Dermis blood vessel endothelial cell (primary cell): ENCODE data around the gene PSMG3. TPM values are rescaled to one million over a fixed set of nuclear protein-coding genes. Genes with fewer than 3 reads are reported as not detected.

Source experiments
- DNase-seq: peaks from one replicate; pipeline ENCODE4 v3.0.0; 2010
- total RNA-seq: library from RNA; depleted of rRNA; stranded (reverse); fragments of >200 nt; gene quantifications from 2 replicates; pipeline ENCODE4 v1.2.3, GENCODE V29; 2014

PSMG3 gene, protein sequence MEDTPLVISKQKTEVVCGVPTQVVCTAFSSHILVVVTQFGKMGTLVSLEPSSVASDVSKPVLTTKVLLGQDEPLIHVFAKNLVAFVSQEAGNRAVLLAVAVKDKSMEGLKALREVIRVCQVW
- total RNA-seq = 12.6 and 20.1 TPM in 2 replicates

DNA sequence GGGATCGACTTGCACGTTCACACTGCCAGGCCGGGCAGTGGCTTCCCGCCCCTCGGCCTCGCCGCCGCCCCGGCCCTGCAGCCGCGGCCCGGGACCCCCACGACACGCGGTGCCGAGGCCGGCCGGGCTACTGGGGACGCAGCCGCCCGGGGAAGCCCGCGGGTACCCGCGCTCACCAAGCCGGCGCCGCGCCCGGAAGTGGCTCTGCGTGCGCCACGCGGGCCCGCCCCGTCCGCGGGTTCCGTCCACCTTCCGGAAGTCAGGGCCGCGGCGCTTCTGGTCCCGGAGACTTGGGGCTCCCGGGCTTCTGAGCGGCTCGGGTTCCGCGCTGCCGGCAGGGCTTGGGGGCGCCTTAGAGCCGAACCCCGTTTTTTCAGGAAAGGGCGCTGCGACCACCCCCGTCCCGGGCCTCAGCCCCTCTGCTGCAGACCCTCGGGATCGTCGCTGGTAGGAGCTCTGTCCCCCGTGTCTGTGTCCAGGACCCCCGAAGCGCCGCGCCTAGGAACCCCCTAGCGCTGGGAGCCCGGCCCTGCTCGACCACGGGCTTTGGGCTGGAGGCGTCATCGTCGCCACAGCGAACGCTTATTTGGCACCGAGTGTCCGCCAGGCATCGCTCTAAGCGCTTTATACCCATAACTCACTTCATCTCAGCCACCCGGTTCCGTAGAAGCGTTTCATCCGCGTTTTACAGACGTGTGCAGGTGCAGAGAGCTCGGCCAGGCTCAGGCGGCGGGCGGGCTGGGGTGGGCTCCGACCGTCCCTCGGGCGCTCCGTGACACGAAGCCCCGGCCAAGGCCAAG is at the start of gene PSMG3:
Gene PSMG3 (minus strand): TSS at position 200 of the 800 bp plus-strand sequence. CDS start 693 bp downstream, outside the sequence.
- peak; percentile 90 for DNase-seq

DNA sequence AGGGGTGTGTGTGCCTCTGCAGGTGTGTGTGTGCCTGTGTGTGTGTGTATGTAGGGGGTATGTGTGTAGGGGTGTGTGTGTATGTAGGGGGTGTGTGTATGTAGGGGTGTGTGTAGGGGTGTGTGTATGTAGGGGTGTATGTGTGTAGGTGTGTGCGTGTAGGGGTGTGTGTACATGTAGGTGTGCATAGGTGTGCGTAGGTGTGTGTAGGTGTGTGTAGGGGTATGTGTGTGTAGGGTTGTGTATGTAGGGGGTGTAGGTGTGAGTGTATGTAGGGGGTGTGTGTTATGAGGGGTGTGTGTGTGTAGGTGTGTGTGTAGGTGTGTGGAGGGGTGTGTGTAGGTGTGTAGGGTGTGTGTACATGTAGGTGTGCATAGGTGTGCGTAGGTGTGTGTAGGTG is 48.6 kb upstream of the PSMG3 start:
- DNase-seq = no peak

DNA sequence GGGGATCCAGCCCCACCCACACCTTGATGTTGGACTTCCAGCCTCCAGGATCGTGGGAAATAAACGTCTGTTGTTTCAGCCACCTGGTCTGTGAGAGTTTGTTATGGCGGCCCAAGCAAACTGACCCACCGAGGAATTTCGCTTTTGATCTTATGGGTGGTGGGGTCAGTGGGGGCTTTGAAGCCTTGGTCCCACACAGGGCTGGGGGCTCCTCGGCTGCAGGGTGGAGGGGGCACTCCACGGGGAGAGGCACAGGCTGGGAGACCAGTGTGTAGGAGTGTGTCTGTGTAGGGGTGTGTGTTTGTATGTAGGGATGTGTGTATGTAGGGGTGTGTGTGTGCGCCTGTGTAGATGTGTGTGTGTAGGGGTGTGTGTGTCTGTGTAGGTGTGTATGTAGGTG is 48.1 kb upstream of the PSMG3 start:
- DNase-seq = no peak

DNA sequence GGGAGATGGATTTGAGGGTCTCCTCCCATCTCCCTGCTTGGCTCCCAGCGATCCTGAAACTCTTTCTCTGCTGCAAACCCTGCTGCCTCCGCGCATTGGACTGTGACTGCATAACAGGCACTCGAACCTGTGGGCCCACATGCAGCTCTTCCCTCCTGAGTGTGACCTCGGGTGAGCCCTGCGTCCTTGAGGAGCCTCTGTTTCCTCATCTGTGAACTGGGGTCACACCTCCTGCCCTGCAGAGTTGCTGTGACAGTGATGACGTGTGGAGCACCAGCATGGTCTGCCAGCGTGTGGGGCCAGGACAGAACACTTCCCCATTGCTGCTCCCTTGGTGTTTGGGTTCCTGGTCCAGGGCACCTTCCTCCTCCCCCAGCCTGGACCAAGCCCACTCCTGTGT is 46.9 kb upstream of the PSMG3 start:
- DNase-seq = no peak

DNA sequence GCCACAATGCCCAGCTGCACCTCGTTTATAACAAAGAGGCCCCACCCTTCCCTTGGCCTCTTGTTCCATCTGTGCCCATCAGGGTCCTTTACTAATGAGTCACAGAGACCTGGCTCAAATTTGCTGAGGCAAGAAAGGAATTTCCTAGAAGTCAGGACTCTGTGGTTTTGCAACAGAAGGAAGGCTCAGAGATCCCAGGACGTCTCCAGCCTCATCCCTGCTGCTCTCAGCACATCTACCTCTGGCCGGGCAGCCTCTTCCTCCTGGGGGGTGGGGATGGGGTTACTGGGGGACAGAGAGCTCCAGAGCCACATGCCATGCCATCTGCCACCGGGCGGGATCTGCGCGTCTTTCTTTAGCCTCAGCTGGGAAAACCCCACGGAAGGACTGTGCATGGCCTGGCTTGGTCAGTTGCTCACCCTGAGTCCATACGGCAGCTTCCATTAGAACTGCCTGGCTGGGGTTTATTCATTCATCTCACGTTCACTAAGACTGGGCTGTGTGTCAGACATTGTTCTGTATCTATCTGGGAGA is 41.9 kb upstream of the PSMG3 start:
- no peak for DNase-seq

DNA sequence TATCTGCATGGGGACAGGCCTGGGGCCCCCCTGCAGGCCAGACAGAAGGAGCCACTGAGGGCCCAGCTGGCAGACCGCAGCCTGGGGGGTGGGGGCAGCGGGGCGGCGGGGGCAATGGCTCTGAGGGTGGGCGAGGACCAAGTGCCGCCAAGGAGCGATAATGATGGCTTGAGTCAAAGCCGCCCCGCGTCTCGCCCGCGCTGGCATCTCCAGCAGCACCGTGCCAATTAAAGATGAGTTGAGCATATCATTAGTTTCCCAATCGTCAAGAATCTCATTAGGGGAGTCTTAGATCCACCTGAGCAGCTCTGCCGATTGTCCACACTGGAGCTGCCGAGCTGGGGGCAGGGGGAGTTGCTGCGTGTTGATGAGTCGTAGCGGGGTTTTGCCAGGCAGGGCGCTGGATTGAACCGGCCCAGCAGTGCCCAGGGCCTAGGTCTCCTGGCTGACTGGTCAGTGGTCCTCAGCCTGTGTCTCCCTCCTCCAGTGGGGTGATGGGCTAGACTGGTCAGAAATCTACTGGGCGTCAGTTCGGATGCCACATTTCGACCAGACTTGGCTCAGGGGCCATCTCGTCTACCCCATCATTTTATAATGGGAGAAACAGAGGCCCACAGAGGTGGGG is 41.0 kb upstream of the PSMG3 start:
- no peak for DNase-seq

DNA sequence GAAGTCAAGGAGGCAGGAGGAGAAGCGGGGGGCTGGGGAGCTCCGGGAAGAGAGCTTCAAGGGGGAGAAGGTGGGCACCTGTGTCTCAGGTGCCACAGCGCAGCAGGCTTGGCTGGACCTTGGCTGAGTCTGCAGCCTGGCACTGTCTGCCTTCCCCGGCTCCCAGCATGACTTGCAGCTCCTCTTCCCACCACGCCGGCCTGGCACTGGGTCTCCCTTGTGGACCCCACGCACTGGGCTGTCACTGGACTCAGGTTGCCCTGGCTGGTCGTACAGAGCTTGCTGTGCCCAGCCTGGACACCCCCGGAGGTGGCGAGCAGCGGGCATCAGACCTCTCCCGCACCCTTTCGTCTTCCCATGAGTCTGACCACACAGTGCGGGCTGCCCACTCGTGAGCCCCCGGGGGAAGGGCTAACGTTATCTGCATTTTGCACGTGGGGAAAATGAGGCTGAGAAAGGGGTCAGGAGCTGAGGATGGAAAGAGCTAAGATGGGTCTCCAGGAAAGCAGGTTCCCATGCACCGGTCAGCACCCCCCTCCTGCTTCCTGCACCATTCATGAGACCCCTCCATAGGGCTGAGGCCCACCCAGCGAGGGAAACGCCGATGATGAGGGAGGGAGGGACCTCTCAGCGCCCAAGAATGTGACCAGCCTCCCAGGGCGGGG is 40.3 kb upstream of the PSMG3 start:
- DNase-seq = no peak

DNA sequence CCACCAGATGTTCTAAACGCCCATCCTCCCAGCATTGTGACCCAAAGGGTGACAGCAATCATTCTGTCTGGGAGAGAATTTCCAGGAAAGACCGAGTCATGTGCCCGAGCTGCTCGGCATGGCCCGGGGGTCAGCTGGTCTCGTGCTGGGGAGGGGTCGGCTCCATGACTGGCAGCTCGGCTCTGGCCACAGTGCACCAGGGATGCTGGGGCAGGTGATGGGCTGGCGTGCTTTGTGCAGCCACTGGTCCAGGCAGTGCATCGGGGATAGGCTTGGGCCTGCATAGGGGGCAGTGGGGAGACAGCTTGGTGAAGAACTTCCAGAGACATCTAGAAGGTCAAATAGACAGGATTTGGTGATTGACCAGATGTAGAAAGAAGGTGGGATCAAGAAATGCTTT is 39.2 kb upstream of the PSMG3 start:
- no peak for DNase-seq

DNA sequence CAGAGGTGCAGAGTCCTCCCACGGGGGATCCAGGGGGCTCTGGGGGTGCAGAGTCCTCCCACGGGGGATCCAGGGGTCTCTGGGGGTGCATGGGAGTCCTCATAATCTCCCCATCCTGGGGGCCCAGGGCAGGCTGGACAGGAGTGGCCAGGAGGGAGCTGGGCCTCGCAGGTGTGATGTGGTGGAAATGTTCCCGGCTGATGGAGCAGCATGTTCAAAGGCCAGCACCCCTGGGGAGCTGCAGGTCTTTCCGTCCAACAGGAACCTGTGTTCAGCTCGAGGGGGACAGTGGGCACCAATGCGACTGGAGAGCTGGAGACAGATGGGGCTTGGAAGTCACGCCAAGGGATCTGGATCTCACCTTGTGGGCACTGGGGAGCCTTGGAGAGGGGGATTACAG is 38.5 kb upstream of the PSMG3 start:
- DNase-seq = no peak

DNA sequence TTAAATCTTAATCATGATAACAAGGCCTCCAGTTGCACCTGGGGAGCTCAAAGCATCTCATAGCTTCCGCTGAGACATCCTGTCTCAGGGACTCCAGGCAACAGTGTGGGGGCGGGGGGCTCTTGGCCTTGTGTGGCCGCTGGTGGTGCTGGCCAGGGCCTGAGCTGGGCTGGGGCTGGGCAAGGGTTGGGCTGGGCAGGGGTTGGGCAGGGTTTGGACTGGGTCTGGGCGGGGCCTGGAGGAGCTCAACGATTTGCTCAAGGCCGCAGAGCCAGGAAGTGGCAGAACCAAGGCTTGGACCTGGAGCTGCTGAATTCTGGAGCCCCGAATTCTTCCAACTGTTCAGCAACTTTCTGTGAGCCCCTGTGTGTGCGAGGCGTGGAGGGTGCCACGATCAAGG is 37.9 kb upstream of the PSMG3 start:
- no peak for DNase-seq

DNA sequence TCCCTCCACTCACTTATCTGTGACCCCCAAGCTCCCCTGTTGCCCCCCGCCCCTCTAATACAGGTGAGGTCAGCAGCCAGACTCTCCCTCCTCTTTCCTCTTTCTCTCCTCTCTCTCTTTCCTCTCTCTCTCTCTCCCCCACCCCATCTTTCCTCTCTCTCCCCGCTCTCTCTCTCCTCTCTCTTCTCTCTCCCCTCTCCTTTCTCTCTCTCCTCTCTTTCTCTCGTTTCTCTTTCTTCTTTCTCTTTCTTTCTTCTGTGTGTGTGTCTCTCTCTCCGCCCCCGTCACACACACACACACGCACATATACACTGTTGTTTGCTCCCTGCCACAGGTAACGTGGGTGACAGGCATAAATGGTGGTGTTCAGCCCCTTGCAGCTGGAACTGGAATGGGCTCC is 37.2 kb upstream of the PSMG3 start:
- DNase-seq = no peak

DNA sequence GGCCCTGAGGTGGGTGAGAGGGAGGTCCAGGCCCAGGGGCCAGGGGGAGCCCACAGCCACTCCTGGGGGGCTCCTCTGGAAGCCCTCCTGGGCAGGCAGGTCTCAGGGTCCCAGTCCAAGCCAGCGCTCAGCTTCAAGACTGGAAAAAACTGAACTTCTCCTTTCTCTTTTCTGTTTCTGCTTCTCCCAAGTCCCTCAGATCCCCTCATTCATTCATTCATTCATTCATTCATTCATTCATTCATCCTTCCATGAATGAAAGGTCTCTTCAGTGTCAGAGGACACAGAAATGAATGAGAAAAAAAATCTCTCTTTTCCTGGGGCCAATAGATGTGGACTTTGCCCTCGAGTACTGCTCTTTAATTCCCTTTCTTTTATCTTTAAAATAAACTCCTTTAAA is 34.6 kb upstream of the PSMG3 start:
- DNase-seq = no peak

DNA sequence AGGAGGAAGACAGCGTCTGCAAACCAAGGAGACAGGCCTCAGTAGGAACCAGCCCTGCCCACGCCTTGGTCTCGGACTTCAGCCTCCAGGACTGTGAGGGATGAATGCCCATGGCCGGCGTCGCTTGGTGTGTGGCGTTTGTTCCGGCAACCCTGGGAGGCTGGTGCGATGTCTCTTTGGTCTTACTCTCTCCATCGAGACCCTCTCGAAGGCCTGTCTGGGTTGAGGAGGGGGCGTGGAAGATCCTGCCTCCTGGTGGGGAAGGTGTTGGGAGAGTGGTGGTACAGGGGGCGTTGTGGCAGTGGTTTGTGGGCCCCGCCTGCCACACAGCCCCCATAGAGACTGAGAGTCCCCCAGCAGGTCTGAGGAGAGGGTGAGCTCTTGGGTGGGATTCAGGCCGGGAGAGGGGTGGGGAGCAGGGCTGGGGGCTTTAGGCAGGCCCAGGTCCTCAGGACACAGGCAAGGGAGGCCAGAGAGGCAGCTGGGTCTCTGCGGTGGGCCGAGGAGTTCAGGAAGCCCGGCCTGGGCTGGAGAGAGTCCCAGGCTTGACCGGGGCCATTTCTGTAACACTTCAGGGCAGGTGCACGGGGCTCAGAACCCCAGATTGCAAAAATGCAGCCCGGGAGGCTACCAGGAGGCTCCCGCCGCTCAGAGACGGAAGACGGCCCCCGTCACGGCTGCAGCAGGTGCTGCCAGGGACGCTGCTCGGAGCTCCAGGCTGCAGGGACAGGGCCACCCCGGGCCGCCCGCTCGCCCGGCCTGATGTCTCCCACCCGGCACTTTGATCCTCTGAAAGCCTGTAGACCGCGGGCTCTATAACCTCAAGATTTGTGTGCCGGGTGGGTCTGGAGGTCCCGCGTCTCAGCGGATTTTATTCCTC is 33.8 kb upstream of the PSMG3 start:
- DNase-seq = no peak

DNA sequence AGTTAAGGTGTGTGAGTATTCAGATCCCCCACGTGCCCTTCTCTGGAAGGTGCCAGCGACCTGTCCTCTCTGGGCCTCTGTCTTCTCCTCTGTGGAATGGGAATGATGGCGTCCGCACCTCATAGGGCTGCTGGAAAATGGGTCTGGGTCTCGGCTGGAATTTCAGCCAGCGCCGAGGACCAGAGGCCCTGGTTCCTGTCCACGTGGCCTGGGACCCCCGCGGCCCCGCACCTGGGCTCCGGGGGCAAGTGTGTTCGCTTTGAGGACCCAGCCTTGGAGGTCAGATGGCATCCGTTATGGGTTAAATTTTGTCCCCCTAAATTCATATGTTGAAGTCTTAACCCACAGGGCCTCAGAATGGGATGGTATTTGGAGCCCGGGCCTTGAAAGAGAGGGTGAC is 32.6 kb upstream of the PSMG3 start:
- DNase-seq = no peak

DNA sequence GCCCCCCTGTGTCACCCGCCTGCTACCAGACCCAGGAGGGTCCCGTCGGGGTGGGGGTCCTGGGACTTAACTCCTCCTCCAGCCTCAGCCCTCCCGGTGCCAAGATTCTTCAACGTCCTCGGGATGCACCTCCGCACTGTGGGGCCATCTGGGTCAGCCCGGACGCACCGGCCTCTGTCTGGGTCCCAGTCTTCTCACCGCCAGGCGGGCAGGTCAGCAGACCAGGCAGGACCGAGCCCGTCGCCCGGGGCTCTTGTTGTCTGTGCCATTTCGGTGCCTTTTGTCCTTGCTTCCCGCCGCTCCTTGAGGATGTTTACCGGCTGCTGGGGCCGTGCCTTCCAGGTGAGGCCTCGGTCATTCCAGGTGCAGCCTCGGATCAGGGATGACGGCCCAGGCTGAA is 32.1 kb upstream of the PSMG3 start:
- no peak for DNase-seq

DNA sequence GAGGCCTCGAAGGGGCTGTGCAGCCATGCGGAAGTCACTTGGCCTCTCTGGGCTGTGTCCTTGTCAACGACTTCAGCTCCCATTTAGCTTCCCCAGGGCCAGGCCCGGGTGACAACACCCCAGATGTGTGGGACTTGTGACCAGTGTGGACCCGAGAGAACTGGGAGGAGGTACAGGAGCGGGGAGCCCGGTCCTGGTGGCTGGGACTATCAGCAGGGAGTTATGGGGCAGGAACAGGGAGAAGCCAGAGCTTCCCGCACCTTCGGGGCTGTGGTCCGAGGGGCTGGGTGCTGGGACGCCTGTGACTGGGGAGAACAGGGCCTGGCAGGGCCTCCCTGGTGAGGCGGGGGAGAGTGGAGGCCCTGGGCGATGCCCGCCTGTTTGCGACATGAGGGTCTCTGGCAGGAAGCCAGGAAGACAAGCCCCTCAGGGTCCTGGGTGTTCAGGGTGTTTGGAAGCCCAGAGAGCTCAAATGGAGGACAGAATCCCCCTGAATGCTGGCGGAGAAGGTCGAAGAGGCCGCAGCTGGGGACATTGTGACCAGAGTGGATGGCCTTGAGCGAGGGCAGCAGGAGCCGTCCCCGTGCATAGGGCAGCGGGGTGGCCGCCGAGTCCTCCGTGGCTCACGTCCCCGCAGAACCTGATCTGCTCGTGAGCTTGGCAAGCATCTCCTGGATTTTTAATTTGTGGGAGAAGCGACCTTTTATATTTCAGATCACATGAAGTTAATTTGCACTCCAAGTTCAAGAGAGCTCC is 30.0 kb upstream of the PSMG3 start:
- DNase-seq = no peak

DNA sequence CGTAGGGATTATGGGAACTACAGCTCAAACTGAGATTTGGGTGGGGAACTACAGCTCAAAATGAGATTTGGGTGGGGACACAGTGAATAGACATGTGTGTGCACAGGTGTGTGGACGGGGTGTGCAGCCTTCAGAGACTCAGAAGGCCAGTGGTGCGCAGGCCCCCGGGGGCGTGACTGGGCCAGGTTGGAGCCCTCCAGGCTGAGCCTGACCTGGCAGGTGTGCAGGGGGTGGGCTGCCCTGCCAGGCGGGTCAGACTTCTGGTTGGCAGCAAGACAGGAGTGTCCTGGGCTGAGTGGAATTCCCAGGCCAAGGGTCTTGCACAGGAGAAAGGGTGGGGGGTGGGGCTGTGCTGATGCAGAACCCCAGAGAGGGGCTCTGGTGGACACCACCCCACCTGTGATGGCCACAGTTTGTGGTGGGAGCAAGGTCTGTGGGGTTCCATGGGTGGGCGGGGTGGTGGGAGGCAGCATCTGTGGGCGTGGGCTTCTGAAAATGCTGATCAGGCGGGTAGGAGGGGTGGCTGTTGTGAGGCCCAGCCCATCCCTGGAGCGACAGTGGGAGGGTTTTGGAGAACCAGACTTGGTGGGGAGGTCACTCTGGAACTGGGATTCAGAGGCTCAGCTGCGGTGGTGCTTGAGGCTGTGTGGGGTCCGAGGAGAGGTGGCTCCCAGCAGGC is 29.3 kb upstream of the PSMG3 start:
- no peak for DNase-seq

DNA sequence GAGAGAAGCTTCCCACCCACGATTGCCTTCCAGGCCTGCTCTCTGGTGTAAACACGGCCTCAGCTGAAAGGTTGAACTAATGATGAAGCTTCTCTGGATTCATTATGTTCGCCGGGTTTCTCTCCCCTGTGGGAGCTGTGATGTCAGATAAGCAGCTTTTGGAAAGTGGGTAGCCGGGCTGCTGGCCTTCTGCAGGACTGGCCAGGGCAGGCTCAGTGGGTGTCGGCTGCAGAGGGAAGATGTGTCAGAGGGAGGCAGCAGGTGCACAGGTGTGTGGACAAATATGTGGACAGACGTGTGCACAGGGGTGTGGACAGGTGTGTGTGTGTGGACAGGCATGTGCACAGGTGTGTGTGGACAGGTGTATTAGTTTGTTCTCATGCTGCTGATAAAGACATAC is 28.5 kb upstream of the PSMG3 start:
- DNase-seq = no peak

DNA sequence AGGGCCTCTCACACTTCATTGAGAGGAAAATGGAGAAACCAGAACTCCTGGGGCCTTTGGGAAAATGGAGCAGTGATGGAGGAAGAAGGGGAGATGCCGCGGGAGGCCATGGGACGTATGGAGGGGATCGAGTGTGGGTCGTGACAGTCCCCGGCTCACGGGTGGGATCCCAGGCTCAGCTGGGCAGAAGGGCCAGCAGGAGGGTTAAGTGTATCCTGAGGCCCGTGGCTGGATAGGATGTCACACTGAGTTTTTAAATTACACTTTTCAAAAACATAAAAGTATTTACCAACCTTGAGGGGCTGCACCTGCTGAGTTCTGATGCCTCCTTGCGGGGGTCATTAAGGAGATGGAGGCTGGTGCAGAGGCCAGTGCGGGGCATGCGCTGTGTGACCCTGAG is 28.0 kb upstream of the PSMG3 start:
- no peak for DNase-seq

DNA sequence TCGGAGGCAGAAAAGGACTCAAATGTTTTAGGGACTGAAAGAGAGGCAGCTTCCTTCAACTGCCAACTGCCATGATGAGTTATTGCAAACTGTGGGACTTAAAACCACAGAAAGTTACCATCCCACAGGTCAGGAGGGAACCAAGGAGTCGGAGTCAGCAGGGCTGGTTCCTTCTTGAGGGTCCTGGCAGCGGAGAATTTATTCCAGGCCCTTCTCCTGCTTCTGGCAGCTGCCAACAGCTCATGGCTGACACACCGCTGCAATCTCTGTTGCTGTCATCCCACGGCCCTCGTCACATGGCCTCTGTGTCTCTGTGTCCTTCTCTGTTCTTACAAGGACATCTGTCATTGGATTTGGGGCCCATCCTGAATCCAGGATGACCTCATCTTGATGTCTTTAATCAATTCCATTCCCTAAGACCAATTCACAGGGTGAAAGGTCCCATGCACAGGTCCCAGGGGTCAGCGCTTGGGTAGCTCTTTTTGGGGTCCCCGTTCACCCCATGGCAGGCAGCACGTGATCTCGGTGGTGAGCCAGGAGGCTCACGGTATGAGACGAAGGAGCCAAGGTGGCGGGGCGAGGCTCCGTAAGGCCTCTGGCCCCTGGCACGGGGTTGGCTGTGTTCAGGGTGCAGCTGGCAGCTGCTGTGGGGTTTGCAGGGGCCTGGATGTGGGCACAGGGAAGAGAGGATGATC is 27.4 kb upstream of the PSMG3 start:
- no peak for DNase-seq
